ENCODE results near the gene FLT1. TPM values are rescaled to one million over a fixed set of nuclear protein-coding genes. Genes with fewer than 3 reads are reported as not detected.

FLT1 gene
- total RNA-seq, 1 experiment from 2014 or later = 0.25 TPM

- TF ChIP-seq REST (IDR thresholded peaks at IDR 0.05; ENCODE audit: low read depth) = no peak
- no peak for TF ChIP-seq JUND (IDR thresholded peaks at IDR 0.05)
Measured at GRCh38 chr13:28387740-28388501, 107.0 kb downstream of the FLT1 start (continued).

- H3K4me2 ChIP-seq (ENCODE audit: low read length) = no peak overlapping the region
- ChIA-PET RAD21 (ENCODE audit: low non-redundant PET in 1 of 2, low total read pairs in 2 of 2, uncharacterized antibody in 2 of 2, unreplicated experiment in 2 of 2) (no interaction called here), CTCF (no interaction called here), POLR2A (no interaction called here)
- no peak for ATAC-seq
- H3K4me1 ChIP-seq (ENCODE audit: control insufficient read depth in 1 of 2, insufficient read depth in 2 of 2, low read length in 2 of 2) = no peaks in the 10 kb centered on the region
- TF ChIP-seq MAX (IDR thresholded peaks at IDR 0.05) = no peak
- no peak for TF ChIP-seq ELF1 (IDR thresholded peaks at IDR 0.05; ENCODE audit: borderline replicate concordance, low read depth)
- TF ChIP-seq SRF (IDR thresholded peaks at IDR 0.05; ENCODE audit: low read depth) = no peak
- no peak for TF ChIP-seq ZNF274 (IDR thresholded peaks at IDR 0.05; ENCODE audit: low read depth, low read length)
- no peak for TF ChIP-seq JUND (IDR thresholded peaks at IDR 0.05)
- TF ChIP-seq EZH2 (IDR thresholded peaks at IDR 0.05) = no peak
- TF ChIP-seq POLR2A (IDR thresholded peaks at IDR 0.05; ENCODE audit: borderline replicate concordance, extremely low read depth, insufficient read depth, insufficient read length) = no peak
- TF ChIP-seq ZBTB33 (IDR thresholded peaks at IDR 0.05; ENCODE audit: extremely low read depth, insufficient replicate concordance, low read length) = no peak
- TF ChIP-seq TCF7L2 (IDR thresholded peaks at IDR 0.05; ENCODE audit: borderline replicate concordance, extremely low read depth, insufficient read depth, insufficient read length) = no peak
- no peak overlapping the region for H3K27ac ChIP-seq (ENCODE audit: low read depth, low read length)
- H3K9me2 ChIP-seq (ENCODE audit: insufficient read depth) = no peaks in the 10 kb centered on the region
- no peaks in the 10 kb centered on the region for H3K79me2 ChIP-seq (ENCODE audit: insufficient read depth, low read length)
- no peak overlapping the region for H3K9ac ChIP-seq (ENCODE audit: low read length)
- peaks cover 13% of the 10 kb centered on the region; the same call in 1 of the 2 replicates for H3K27me3 ChIP-seq (ENCODE audit: insufficient read depth, low read length)
- no peak for DNase-seq (ENCODE audit: low read depth, low spot score)
- H2AFZ ChIP-seq (ENCODE audit: low read depth, low read length, poor library complexity, severe bottlenecking) = no peak overlapping the region
- no peaks in the 10 kb centered on the region for H3K36me3 ChIP-seq (ENCODE audit: control insufficient read depth in 1 of 2, insufficient read depth in 2 of 2, low read length in 2 of 2)
- H4K20me1 ChIP-seq (ENCODE audit: insufficient read depth) = no peaks in the 10 kb centered on the region
- H3K4me3 ChIP-seq (replicated peaks in 1 of 2; ENCODE audit: low read depth in 1 of 2, low read length in 2 of 2) = no peak overlapping the region
- no peaks in the 10 kb centered on the region for H3K9me3 ChIP-seq (ENCODE audit: control insufficient read depth in 1 of 2, insufficient read depth in 1 of 2, low read depth in 1 of 2, low read length in 2 of 2)
- no TSS peak for BruUV-seq (replicated peaks)
- intact Hi-C loops (cut with micrococcal nuclease) = no loop called here
Measured at GRCh38 chr13:28385362-28385761, 109.6 kb downstream of the FLT1 start.
